HL-60/S4 treated with retinoic acid at 250 ng/mL for 4 days and 3 days (cell line): ENCODE data around the gene NDUFA12.
"Not testable (repeated sequence)": the region's sequence is repeated elsewhere in the genome, so short reads cannot be mapped to it uniquely, and the experiment has no call there.

Experiments used
- in situ Hi-C: fragments of 300-500 bp; cut with MboI; formaldehyde crosslinking; loops from 2 replicates; pipeline ENCODE4 v1.7.0; 2022; ENCODE audit warnings: low sequenced_read_pairs

NDUFA12 gene

GRCh38 chr12:95003213-95003920 is at the start of gene NDUFA12:
Gene NDUFA12 (minus strand): TSS chr12:95003697. CDS start chr12:95003680, 17 bp downstream.
- in situ Hi-C loops, result no loop called here

GRCh38 chr12:95051241-95051640 is 47.7 kb upstream of the NDUFA12 start:
- in situ Hi-C loops, result no loop called here

- in situ Hi-C loops, result no loop called here
Measured at GRCh38 chr12:95037906-95038305, 34.4 kb upstream of the NDUFA12 start.

GRCh38 chr12:95034750-95035149 is 31.3 kb upstream of the NDUFA12 start:
- in situ Hi-C loops, result no loop called here

- in situ Hi-C loops, result no loop called here
Measured at GRCh38 chr12:95022477-95022876, 19.0 kb upstream of the NDUFA12 start.

GRCh38 chr12:95017482-95017881 is 14.0 kb upstream of the NDUFA12 start:
- in situ Hi-C loops, result no loop called here

- in situ Hi-C loops, result no loop called here
Measured at GRCh38 chr12:95016120-95016519, 12.6 kb upstream of the NDUFA12 start.

GRCh38 chr12:95014554-95014953 is 11.1 kb upstream of the NDUFA12 start:
- in situ Hi-C loops, result no loop called here

- in situ Hi-C loops, result no loop called here
Measured at GRCh38 chr12:95006206-95006605, 2.7 kb upstream of the NDUFA12 start.

GRCh38 chr12:95004610-95005009 is 1.1 kb upstream of the NDUFA12 start:
- in situ Hi-C loops, result no loop called here

- in situ Hi-C loops, result no loop called here
Measured at GRCh38 chr12:95003921-95004272, 400 bp upstream of the NDUFA12 start.

- in situ Hi-C loops, result no loop called here
Measured at GRCh38 chr12:95002754-95003153, 743 bp downstream of the NDUFA12 start.

- in situ Hi-C loops, result no loop called here
Measured at GRCh38 chr12:94998326-94998725, 5.2 kb downstream of the NDUFA12 start.

GRCh38 chr12:94997726-94998125 is 5.8 kb downstream of the NDUFA12 start:
- in situ Hi-C loops, result no loop called here

GRCh38 chr12:94997061-94997460 is 6.4 kb downstream of the NDUFA12 start:
- in situ Hi-C loops, result no loop called here

- in situ Hi-C loops, result no loop called here
Measured at GRCh38 chr12:94994312-94994711, 9.2 kb downstream of the NDUFA12 start.

GRCh38 chr12:94993855-94994254 is 9.6 kb downstream of the NDUFA12 start:
- in situ Hi-C loops, result not testable (repeated sequence)

GRCh38 chr12:94990222-94990621 is 13.3 kb downstream of the NDUFA12 start:
- in situ Hi-C loops, result no loop called here

GRCh38 chr12:94988471-94988870 is 15.0 kb downstream of the NDUFA12 start:
- in situ Hi-C loops, result no loop called here

GRCh38 chr12:94987801-94988200 is 15.7 kb downstream of the NDUFA12 start:
- in situ Hi-C loops, result no loop called here

- in situ Hi-C loops, result no loop called here
Measured at GRCh38 chr12:94987076-94987669, 16.3 kb downstream of the NDUFA12 start.

- in situ Hi-C loops, result not testable (repeated sequence)
Measured at GRCh38 chr12:94985099-94985498, 18.4 kb downstream of the NDUFA12 start.

GRCh38 chr12:94983321-94983720 is 20.2 kb downstream of the NDUFA12 start:
- in situ Hi-C loops, result no loop called here
